MCF 10A (cell line): Measurements from ENCODE around the gene DNAH2. TPM values are rescaled to one million over a fixed set of nuclear protein-coding genes. Genes with fewer than 3 reads are reported as not detected.

Experiments
- BruUV-seq: library from RNA; stranded (reverse); fragments of 400-500 nt; replicated peaks from 2 replicates; lab custom pipeline; 2021; lab: Mats Ljungman, UMichigan
- CTCF ChIA-PET: fragments of 300-600 bp; sonication (Branson Sonifier 250); formaldehyde crosslinking; extraction: SDS; loops from one replicate; lab custom pipeline; 2021; ENCODE audit warnings: antibody characterized with exemption, inconsistent platforms; lab: Yijun Ruan, JAX
- POLR2A ChIA-PET: fragments of 300-600, 350-650 bp; sonication (Branson Sonifier 250); formaldehyde crosslinking; extraction: SDS; loops from one replicate; lab custom pipeline; 2020; ENCODE audit warnings: antibody characterized with exemption, inconsistent platforms; lab: Yijun Ruan, JAX
- DNase-seq: peaks from one replicate; pipeline ENCODE4 v3.0.0-alpha.2; 2018; ENCODE audit not compliant: unreplicated experiment
- H3K27ac Mint-ChIP-seq: one replicate; pipeline ENCODE4 v1.8.0; 2022; ENCODE audit warnings: mild to moderate bottlenecking, low read depth, mixed read lengths; ENCODE audit not compliant: unreplicated experiment
- H3K27me3 Mint-ChIP-seq: one replicate; pipeline ENCODE4 v1.8.0; 2022; ENCODE audit warnings: mixed read lengths; ENCODE audit not compliant: insufficient read depth, unreplicated experiment
- H3K36me3 Mint-ChIP-seq: one replicate; pipeline ENCODE4 v1.8.0; 2022; ENCODE audit warnings: mild to moderate bottlenecking, moderate library complexity, mixed read lengths; ENCODE audit not compliant: insufficient read depth, unreplicated experiment
- H3K4me1 Mint-ChIP-seq: one replicate; pipeline ENCODE4 v1.8.0; 2022; ENCODE audit warnings: mixed read lengths; ENCODE audit not compliant: insufficient read depth, unreplicated experiment
- H3K4me3 Mint-ChIP-seq: one replicate; pipeline ENCODE4 v1.8.0; 2022; ENCODE audit warnings: mild to moderate bottlenecking, moderate library complexity, mixed read lengths; ENCODE audit not compliant: unreplicated experiment
- H3K9me3 Mint-ChIP-seq: one replicate; pipeline ENCODE4 v1.8.0; 2022; ENCODE audit warnings: mixed read lengths; ENCODE audit not compliant: unreplicated experiment
- intact Hi-C: fragments of 100-400 bp; cut with micrococcal nuclease; formaldehyde crosslinking; loops from 2 replicates; pipeline ENCODE4 v1.14.1; 2022
- total RNA-seq: library from RNA; stranded (reverse); gene quantifications from 2 replicates; pipeline ENCODE4 v1.2.3, GENCODE V29; 2022
- TF ChIP-seq, protein P1 (sequence below): fragments of 200-600 bp; IDR thresholded peaks from one replicate; pipeline ENCODE4 v1.8.0; 2022; ENCODE audit warnings: antibody characterized with exemption, mild to moderate bottlenecking; ENCODE audit not compliant: unreplicated experiment

DNAH2 gene
- total RNA-seq, 1 experiment from 2014 or later = 0.12 TPM

GRCh38 chr17:7816926-7817642, 99.5 kb downstream of the DNAH2 start:
- intact Hi-C loops = no loop called here
- Mint-ChIP-seq H3K27ac (no peak overlapping the region), H3K36me3 (no peaks in the 10 kb centered on the region), H3K4me3 (no peak overlapping the region), H3K4me1 (no peaks in the 10 kb centered on the region), H3K9me3 (no peaks in the 10 kb centered on the region), H3K27me3 (no peaks in the 10 kb centered on the region)
- CTCF ChIA-PET = interaction anchor here (0.5 to 1.9 kb wide), 9 partner anchors 8 to 224 kb away, joined by 3 to 10 read pairs (median 4); no protein-coding TSS in a partner anchor
- POLR2A ChIA-PET = interaction anchor here (0.5 kb wide), 1 partner anchor 43 kb away, joined by 3 read pairs; no protein-coding TSS in a partner anchor
- TF ChIP-seq, protein P1, sequence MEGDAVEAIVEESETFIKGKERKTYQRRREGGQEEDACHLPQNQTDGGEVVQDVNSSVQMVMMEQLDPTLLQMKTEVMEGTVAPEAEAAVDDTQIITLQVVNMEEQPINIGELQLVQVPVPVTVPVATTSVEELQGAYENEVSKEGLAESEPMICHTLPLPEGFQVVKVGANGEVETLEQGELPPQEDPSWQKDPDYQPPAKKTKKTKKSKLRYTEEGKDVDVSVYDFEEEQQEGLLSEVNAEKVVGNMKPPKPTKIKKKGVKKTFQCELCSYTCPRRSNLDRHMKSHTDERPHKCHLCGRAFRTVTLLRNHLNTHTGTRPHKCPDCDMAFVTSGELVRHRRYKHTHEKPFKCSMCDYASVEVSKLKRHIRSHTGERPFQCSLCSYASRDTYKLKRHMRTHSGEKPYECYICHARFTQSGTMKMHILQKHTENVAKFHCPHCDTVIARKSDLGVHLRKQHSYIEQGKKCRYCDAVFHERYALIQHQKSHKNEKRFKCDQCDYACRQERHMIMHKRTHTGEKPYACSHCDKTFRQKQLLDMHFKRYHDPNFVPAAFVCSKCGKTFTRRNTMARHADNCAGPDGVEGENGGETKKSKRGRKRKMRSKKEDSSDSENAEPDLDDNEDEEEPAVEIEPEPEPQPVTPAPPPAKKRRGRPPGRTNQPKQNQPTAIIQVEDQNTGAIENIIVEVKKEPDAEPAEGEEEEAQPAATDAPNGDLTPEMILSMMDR = no peak
- no peak for DNase-seq
- no TSS peak for BruUV-seq

DNA sequence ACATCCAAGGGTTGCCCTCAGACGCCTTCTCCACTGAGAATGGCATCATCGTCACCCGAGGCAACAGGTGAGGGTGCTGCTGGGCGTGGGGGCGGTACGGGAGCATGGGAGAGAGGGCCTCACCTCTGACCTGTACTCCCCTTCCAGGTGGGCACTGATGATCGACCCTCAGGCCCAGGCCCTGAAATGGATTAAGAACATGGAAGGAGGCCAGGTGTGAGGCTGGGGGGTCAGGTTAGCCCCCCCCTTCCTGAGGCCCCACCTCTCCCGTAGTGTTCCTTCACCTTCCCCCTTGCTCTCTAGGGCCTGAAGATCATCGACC, 100.1 kb downstream of the DNAH2 start:
- POLR2A ChIA-PET = no interaction called here
- intact Hi-C loops = no loop called here
- H3K36me3 Mint-ChIP-seq = no peaks in the 10 kb centered on the region
- H3K27me3 Mint-ChIP-seq = no peaks in the 10 kb centered on the region
- TF ChIP-seq, protein P1 = no peak
- H3K4me3 Mint-ChIP-seq = no peak overlapping the region
- no peak for DNase-seq
- CTCF ChIA-PET = interaction anchor here (1.0 to 1.1 kb wide), 3 partner anchors 8 to 21 kb away, joined by 3 to 4 read pairs (median 3); no protein-coding TSS in a partner anchor
- no TSS peak for BruUV-seq
- H3K4me1 Mint-ChIP-seq = no peaks in the 10 kb centered on the region
- no peak overlapping the region for H3K27ac Mint-ChIP-seq
- no peaks in the 10 kb centered on the region for H3K9me3 Mint-ChIP-seq

- intact Hi-C loops = no loop called here
- no peak overlapping the region for H3K4me3 Mint-ChIP-seq
- no TSS peak for BruUV-seq
- H3K27me3 Mint-ChIP-seq = no peaks in the 10 kb centered on the region
- DNase-seq = no peak
- no peaks in the 10 kb centered on the region for H3K36me3 Mint-ChIP-seq
- CTCF ChIA-PET = interaction anchor here (0.6 to 3.7 kb wide), 10 partner anchors 7 to 483 kb away, joined by 3 to 26 read pairs (median 4); no protein-coding TSS in a partner anchor
- TF ChIP-seq, protein P1 = no peak
- no peaks in the 10 kb centered on the region for H3K9me3 Mint-ChIP-seq
- no peaks in the 10 kb centered on the region for H3K4me1 Mint-ChIP-seq
- POLR2A ChIA-PET = no interaction called here
- H3K27ac Mint-ChIP-seq = no peak overlapping the region
Observed at GRCh38 chr17:7818026-7818425, 100.5 kb downstream of the DNAH2 start.

DNA sequence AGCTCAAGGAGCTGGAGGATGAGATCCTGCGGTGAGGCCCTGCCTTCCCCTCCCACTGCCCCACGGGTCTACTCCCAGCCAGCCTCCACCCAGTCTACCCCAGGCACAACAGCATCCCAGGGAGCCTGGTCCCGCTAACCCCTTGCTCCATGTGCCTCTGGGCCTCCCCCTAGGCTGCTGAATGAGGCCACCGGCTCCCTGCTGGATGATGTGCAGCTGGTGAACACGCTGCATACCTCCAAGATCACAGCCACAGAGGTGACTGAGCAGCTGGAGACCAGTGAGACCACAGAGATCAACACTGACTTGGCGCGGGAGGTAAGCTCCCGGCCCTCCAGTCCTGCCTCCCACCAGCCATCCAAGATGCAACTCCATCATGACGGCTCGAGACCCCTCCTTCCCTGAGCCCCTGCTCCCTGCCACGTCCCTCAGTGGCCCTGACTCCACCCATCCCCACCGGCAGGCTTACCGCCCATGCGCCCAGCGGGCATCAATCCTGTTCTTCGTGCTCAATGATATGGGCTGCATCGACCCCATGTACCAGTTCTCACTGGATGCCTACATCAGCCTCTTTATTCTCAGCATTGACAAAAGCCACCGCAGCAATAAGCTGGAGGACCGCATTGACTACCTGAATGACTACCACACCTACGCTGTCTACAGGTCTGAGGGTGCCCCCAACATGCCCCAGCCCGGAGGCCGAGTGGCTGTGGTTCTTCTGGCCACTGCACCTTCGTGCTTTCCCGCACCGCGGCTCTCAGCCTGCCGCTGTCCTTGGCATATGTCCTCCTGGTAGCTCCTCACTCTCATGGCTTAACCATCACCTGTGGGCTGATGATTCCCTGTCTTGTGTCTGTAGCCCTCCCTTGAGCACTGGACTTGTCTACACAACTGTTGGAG, 101.5 kb downstream of the DNAH2 start:
- Mint-ChIP-seq H3K27me3 (no peaks in the 10 kb centered on the region), H3K9me3 (no peaks in the 10 kb centered on the region), H3K36me3 (no peaks in the 10 kb centered on the region), H3K4me1 (peaks cover 5% of the 10 kb centered on the region), H3K27ac (no peak overlapping the region), H3K4me3 (no peak overlapping the region)
- no TSS peak for BruUV-seq
- TF ChIP-seq, protein P1 = no peak
- no peak for DNase-seq
- ChIA-PET CTCF (interaction anchor here (0.6 to 3.7 kb wide), 12 partner anchors 10 to 484 kb away, joined by 3 to 26 read pairs (median 4); no protein-coding TSS in a partner anchor), POLR2A (no interaction called here)
- intact Hi-C loops = no loop called here
